HepG2 (cell line): ENCODE results near the gene NDUFB5. TPM values are rescaled to one million over a fixed set of nuclear protein-coding genes. Genes with fewer than 3 reads are reported as not detected.

Experiments
- FOXK2 ChIP-seq: fragments of 450-650 bp; IDR thresholded peaks from 2 replicates; pipeline ENCODE4 v1.6.1; 2016
- FOXO4 ChIP-seq: sonication (generic); formaldehyde crosslinking; conservative IDR thresholded peaks from 2 replicates; pipeline ENCODE4 v1.8.1; 2023; ENCODE audit warnings: missing genetic modification reagents
- KIAA2018 ChIP-seq: sonication (generic); formaldehyde crosslinking; IDR thresholded peaks from 2 replicates; pipeline ENCODE4 v1.5.0; 2020; ENCODE audit warnings: mild to moderate bottlenecking, missing genetic modification reagents, borderline replicate concordance
- MTA3 ChIP-seq: sonication (generic); formaldehyde crosslinking; IDR thresholded peaks from 2 replicates; pipeline ENCODE4 v1.4.0; 2020; ENCODE audit warnings: missing genetic modification reagents
- NCOR1 ChIP-seq: fragments of 200-600 bp; sonication (generic); IDR thresholded peaks from 2 replicates; pipeline ENCODE4 v1.7.0; 2017; ENCODE audit warnings: antibody characterized with exemption, low read length, borderline replicate concordance
- PPARG ChIP-seq: conservative IDR thresholded peaks from 2 replicates; pipeline ENCODE4 v1.6.1; 2016; ENCODE audit warnings: missing biosample characterization, missing genetic modification reagents
- RNF2 ChIP-seq: fragments of 450-650 bp; conservative IDR thresholded peaks from 2 replicates; pipeline ENCODE4 v1.6.1; 2016; ENCODE audit warnings: low read depth
- SRSF1 ChIP-seq: fragments of 200-400 bp; formaldehyde crosslinking; optimal IDR thresholded peaks from 2 replicates; pipeline ENCODE3; 2017; ENCODE audit warnings: mild to moderate bottlenecking, low read depth, low read length, moderate library complexity
- ZNF407 ChIP-seq: sonication (generic); formaldehyde crosslinking; IDR thresholded peaks from one replicate; pipeline ENCODE4 v1.5.1; 2020; ENCODE audit warnings: mild to moderate bottlenecking, missing genetic modification reagents; ENCODE audit errors: not compliant biosample characterization
- polyA plus RNA-seq, 8 experiments: library from polyadenylated mRNA; depleted of rRNA in 3 of 8; stranded (reverse) in 7 of 8; unstranded in 1 of 8; fragments of >200 nt; fragmentation: Illumina TruSeq in 4 of 8; extraction: Trizol in 4 of 8; gene quantifications; 2 replicates each; pipeline versions ENCODE4 v1.2.1 to v1.2.3, GENCODE V29; 2011 to 2016; ENCODE audit warnings: low read depth in 4 of 8, missing spikeins in 1 of 8, mixed read lengths in 1 of 8; ENCODE audit not compliant: insufficient read depth in 1 of 8
- total RNA-seq, 5 experiments: library from RNA; depleted of rRNA; stranded (reverse); fragments of >200 nt; fragmentation: Illumina TruSeq; extraction: Trizol; gene quantifications; 2 replicates each; pipeline ENCODE4 v1.2.3, GENCODE V29; 2016; ENCODE audit warnings: low read depth in 1 of 5

Gene NDUFB5
- total and polyA plus RNA-seq, 2 of the 13 experiments (the other 11 are each of a cell fraction or from before 2014, with no cell fraction given): 43.3 to 120 TPM

DNA sequence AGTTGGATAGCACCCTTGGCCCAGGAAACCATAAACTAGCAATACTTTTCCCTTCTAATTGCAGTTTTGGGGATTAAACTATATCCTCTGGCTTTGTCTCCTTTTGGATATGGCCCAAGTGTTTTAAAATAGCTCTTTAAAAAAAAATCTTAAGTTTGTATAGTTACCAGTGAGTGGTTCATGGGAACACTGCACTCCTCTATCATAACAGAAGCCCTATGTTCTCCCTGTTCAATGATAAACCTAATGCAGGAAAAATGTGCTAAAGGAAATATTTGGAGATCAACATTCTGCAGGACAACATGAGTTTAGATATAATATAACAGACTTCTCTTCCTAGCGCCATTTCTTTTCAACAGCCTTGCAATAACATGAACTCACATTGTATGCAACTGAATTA, 13.3 kb upstream of the NDUFB5 start (continued):
- TF ChIP-seq ZNF407 (CRISPR knock-in tag) (no peak), SRSF1 (no peak), KIAA2018 (no peak), RNF2 (no peak), FOXK2 (no peak), FOXO4 (CRISPR knock-in tag) (no peak), MTA3 (CRISPR knock-in tag) (no peak), NCOR1 (no peak), PPARG (CRISPR knock-in tag) (no peak)
